Neural progenitor cell (in vitro differentiated cells): ENCODE results near the gene NTN5.

Experiments
- EZH2 ChIP-seq: fragments of 200-600 bp; sonication (generic); IDR thresholded peaks from 2 replicates; pipeline ENCODE4 v1.6.1; 2017; ENCODE audit warnings: antibody characterized with exemption, mild to moderate bottlenecking, moderate library complexity
- EZH2phosphoT487 ChIP-seq: fragments of 200-600 bp; sonication (generic); IDR thresholded peaks from 2 replicates; pipeline ENCODE4 v1.6.1; 2017; ENCODE audit warnings: antibody characterized with exemption
- TF ChIP-seq, protein P1 (sequence below): fragments of 200-600 bp; sonication (generic); IDR thresholded peaks from 2 replicates; pipeline ENCODE4 v1.5.1; 2017; ENCODE audit warnings: antibody characterized with exemption, mild to moderate bottlenecking

DNA sequence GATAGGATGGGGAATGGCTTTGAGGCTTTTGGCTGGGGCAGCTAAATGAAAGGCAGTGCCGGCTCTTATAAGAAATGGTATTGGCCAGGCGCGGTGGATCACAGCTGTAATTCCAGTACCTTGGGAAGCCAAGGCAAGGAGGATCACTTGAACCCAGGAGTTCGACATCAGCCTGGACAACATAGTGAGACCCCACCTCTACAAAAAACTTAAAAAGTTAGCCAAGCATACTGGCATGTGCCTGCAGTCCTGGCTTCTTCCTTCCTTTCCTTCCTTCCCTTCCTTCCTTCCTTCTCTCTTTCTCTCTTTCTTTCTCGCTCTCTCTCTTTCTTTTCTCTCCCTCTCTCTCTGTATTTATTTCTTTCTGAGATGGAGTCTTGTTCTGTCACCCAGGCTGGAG is 30.0 kb downstream of the NTN5 start:
- TF ChIP-seq, protein P1, sequence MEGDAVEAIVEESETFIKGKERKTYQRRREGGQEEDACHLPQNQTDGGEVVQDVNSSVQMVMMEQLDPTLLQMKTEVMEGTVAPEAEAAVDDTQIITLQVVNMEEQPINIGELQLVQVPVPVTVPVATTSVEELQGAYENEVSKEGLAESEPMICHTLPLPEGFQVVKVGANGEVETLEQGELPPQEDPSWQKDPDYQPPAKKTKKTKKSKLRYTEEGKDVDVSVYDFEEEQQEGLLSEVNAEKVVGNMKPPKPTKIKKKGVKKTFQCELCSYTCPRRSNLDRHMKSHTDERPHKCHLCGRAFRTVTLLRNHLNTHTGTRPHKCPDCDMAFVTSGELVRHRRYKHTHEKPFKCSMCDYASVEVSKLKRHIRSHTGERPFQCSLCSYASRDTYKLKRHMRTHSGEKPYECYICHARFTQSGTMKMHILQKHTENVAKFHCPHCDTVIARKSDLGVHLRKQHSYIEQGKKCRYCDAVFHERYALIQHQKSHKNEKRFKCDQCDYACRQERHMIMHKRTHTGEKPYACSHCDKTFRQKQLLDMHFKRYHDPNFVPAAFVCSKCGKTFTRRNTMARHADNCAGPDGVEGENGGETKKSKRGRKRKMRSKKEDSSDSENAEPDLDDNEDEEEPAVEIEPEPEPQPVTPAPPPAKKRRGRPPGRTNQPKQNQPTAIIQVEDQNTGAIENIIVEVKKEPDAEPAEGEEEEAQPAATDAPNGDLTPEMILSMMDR: no peak
- no peak for TF ChIP-seq EZH2phosphoT487
- no peak for TF ChIP-seq EZH2
